ENCODE measurements around the gene CIZ1.
"Not testable (repeated sequence)": the region's sequence is repeated elsewhere in the genome, so short reads cannot be mapped to it uniquely, and the experiment has no call there.

DNA sequence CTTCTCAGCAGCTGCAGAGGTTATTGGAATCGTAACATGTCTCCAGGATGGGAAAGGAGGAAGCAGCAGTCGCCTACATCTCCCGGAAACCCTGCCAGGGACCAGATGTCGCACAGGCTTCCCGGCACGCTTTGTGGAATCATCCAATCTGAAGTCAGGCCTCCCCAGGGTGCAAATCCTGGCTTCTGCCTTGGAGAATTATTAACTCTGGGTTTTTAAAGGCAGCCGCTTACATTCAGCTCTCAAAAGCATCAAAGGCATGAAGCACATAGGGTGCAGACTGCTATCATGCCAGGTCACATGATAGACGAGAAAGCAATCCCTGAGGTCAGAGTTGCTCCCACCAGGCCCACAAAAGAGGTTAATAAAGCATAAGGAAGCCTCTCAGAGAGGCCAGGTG is 59.2 kb downstream of the CIZ1 start:
- TF ChIP-seq CTCF, POLR2AphosphoS5, POLR2A (IDR thresholded peaks at IDR 0.05): not testable (repeated sequence)
